SHP77 treated with DMSO at 0.1 percent for 48 hours (cell line): ENCODE measurements around the gene ZNF695.

ENCODE experiments used
- DNase-seq: peaks from one replicate; lab custom pipeline; 2025; lab: John Stamatoyannopoulos, UW

Gene ZNF695

GRCh38 chr1:246959944-246960693, 47.7 kb downstream of the ZNF695 start:
- no peak for DNase-seq

GRCh38 chr1:246954126-246954525, 53.7 kb downstream of the ZNF695 start:
- DNase-seq = no peak

GRCh38 chr1:246951413-246951812, 56.4 kb downstream of the ZNF695 start:
- no peak for DNase-seq

- DNase-seq = no peak
Measured at GRCh38 chr1:246949956-246950355, 57.9 kb downstream of the ZNF695 start.

GRCh38 chr1:246947255-246947654, 60.6 kb downstream of the ZNF695 start:
- no peak for DNase-seq

GRCh38 chr1:246946366-246946765, 61.5 kb downstream of the ZNF695 start:
- no peak for DNase-seq
